T-helper 1 cell treated with Interleukin-12 subunit alpha and Interleukin-12 subunit beta and Interleukin-4 antibody, amounts not matched to agents 30 μg/mL and 1 μg/mL, for 36 hours (primary cell): ENCODE measurements around the gene MYT1.

Experiments used
- H3K27ac Mint-ChIP-seq: one replicate; pipeline ENCODE4 v1.8.0; 2021; ENCODE audit warnings: mild to moderate bottlenecking, mixed read lengths
- H3K27me3 Mint-ChIP-seq: one replicate; pipeline ENCODE4 v1.8.0; 2021; ENCODE audit warnings: low read depth, mixed read lengths
- H3K36me3 Mint-ChIP-seq: one replicate; pipeline ENCODE4 v1.8.0; 2021; ENCODE audit warnings: low read depth, mixed read lengths
- H3K4me1 Mint-ChIP-seq: one replicate; pipeline ENCODE4 v1.8.0; 2021; ENCODE audit warnings: low read depth, mixed read lengths
- H3K4me3 Mint-ChIP-seq: one replicate; pipeline ENCODE4 v1.8.0; 2021; ENCODE audit warnings: mild to moderate bottlenecking, moderate library complexity, mixed read lengths
- H3K9me3 Mint-ChIP-seq: one replicate; pipeline ENCODE4 v1.8.0; 2021; ENCODE audit warnings: mixed read lengths

Gene MYT1

GRCh38 chr20:64146301-64146935 lies 17.8 kb upstream of the MYT1 start:
- Mint-ChIP-seq H3K27me3 (peaks cover 3% of the 10 kb centered on the region), H3K27ac (no peak overlapping the region), H3K4me1 (no peaks in the 10 kb centered on the region), H3K4me3 (no peak overlapping the region), H3K9me3 (peaks cover 22% of the 10 kb centered on the region), H3K36me3 (peaks cover 2% of the 10 kb centered on the region)

GRCh38 chr20:64146936-64147477 lies 17.2 kb upstream of the MYT1 start:
- no peak overlapping the region for H3K27ac Mint-ChIP-seq
- H3K4me3 Mint-ChIP-seq, result no peak overlapping the region
- peaks cover 22% of the 10 kb centered on the region for H3K9me3 Mint-ChIP-seq
- H3K4me1 Mint-ChIP-seq, result no peaks in the 10 kb centered on the region
- H3K36me3 Mint-ChIP-seq, result peaks cover 2% of the 10 kb centered on the region
- peaks cover 3% of the 10 kb centered on the region for H3K27me3 Mint-ChIP-seq

- no peaks in the 10 kb centered on the region for H3K4me1 Mint-ChIP-seq
- H3K9me3 Mint-ChIP-seq, result peaks cover 20% of the 10 kb centered on the region
- H3K27me3 Mint-ChIP-seq, result no peaks in the 10 kb centered on the region
- no peak overlapping the region for H3K4me3 Mint-ChIP-seq
- no peak overlapping the region for H3K27ac Mint-ChIP-seq
- peaks cover 2% of the 10 kb centered on the region for H3K36me3 Mint-ChIP-seq
Observed at GRCh38 chr20:64148581-64148980, 15.7 kb upstream of the MYT1 start.

- Mint-ChIP-seq H3K4me1 (no peaks in the 10 kb centered on the region), H3K27ac (no peak overlapping the region), H3K27me3 (no peaks in the 10 kb centered on the region), H3K9me3 (peaks cover 15% of the 10 kb centered on the region), H3K4me3 (no peak overlapping the region), H3K36me3 (peaks cover 2% of the 10 kb centered on the region)
Observed at GRCh38 chr20:64149141-64149540, 15.1 kb upstream of the MYT1 start.

- H3K4me1 Mint-ChIP-seq, result no peaks in the 10 kb centered on the region
- peaks cover 6% of the 10 kb centered on the region for H3K9me3 Mint-ChIP-seq
- H3K36me3 Mint-ChIP-seq, result no peaks in the 10 kb centered on the region
- no peak overlapping the region for H3K27ac Mint-ChIP-seq
- no peak overlapping the region for H3K4me3 Mint-ChIP-seq
- H3K27me3 Mint-ChIP-seq, result no peaks in the 10 kb centered on the region
Observed at GRCh38 chr20:64149809-64150560, 14.3 kb upstream of the MYT1 start.

GRCh38 chr20:64150756-64151632 lies 13.3 kb upstream of the MYT1 start:
- Mint-ChIP-seq H3K4me1 (no peaks in the 10 kb centered on the region), H3K4me3 (no peak overlapping the region), H3K27ac (no peak overlapping the region), H3K9me3 (no peaks in the 10 kb centered on the region), H3K27me3 (no peaks in the 10 kb centered on the region), H3K36me3 (no peaks in the 10 kb centered on the region)

GRCh38 chr20:64151633-64152530 lies 12.4 kb upstream of the MYT1 start:
- Mint-ChIP-seq H3K9me3 (no peaks in the 10 kb centered on the region), H3K4me3 (no peak overlapping the region), H3K27me3 (no peaks in the 10 kb centered on the region), H3K36me3 (no peaks in the 10 kb centered on the region), H3K27ac (no peak overlapping the region), H3K4me1 (no peaks in the 10 kb centered on the region)

GRCh38 chr20:64152906-64153305 lies 11.3 kb upstream of the MYT1 start:
- Mint-ChIP-seq H3K27me3 (no peaks in the 10 kb centered on the region), H3K36me3 (no peaks in the 10 kb centered on the region), H3K4me3 (no peak overlapping the region), H3K27ac (no peak overlapping the region), H3K9me3 (no peaks in the 10 kb centered on the region), H3K4me1 (no peaks in the 10 kb centered on the region)

- Mint-ChIP-seq H3K27ac (no peak overlapping the region), H3K4me3 (no peak overlapping the region), H3K9me3 (no peaks in the 10 kb centered on the region), H3K4me1 (no peaks in the 10 kb centered on the region), H3K27me3 (no peaks in the 10 kb centered on the region), H3K36me3 (no peaks in the 10 kb centered on the region)
Observed at GRCh38 chr20:64153410-64153809, 10.8 kb upstream of the MYT1 start.

- H3K4me3 Mint-ChIP-seq, result no peak overlapping the region
- H3K27me3 Mint-ChIP-seq, result no peaks in the 10 kb centered on the region
- H3K4me1 Mint-ChIP-seq, result no peaks in the 10 kb centered on the region
- H3K36me3 Mint-ChIP-seq, result no peaks in the 10 kb centered on the region
- H3K9me3 Mint-ChIP-seq, result no peaks in the 10 kb centered on the region
- no peak overlapping the region for H3K27ac Mint-ChIP-seq
Observed at GRCh38 chr20:64153861-64154589, 10.2 kb upstream of the MYT1 start.

GRCh38 chr20:64154590-64155257 lies 9.5 kb upstream of the MYT1 start:
- H3K4me3 Mint-ChIP-seq, result no peak overlapping the region
- H3K27ac Mint-ChIP-seq, result no peak overlapping the region

GRCh38 chr20:64155258-64156135 lies 8.8 kb upstream of the MYT1 start:
- Mint-ChIP-seq H3K27me3 (no peaks in the 10 kb centered on the region), H3K4me1 (no peaks in the 10 kb centered on the region), H3K27ac (no peak overlapping the region), H3K9me3 (no peaks in the 10 kb centered on the region), H3K36me3 (no peaks in the 10 kb centered on the region), H3K4me3 (no peak overlapping the region)

More at GRCh38 chr20:64154590-64155257, 9.5 kb upstream of the MYT1 start:
- Mint-ChIP-seq H3K9me3 (no peaks in the 10 kb centered on the region), H3K36me3 (no peaks in the 10 kb centered on the region), H3K27me3 (no peaks in the 10 kb centered on the region), H3K4me1 (no peaks in the 10 kb centered on the region)
